ENCODE results near the gene CACNA1I.

- TF ChIP-seq CTCF (IDR thresholded peaks at IDR 0.05; ENCODE audit: low read depth, low read length), result no peak
- no peak for TF ChIP-seq POLR2A (IDR thresholded peaks at IDR 0.05; ENCODE audit: extremely low read depth, insufficient read length)
Measured at GRCh38 chr22:39567135-39567946, 3.2 kb upstream of the CACNA1I start.
